Kidney glomerular epithelial cell (primary cell): ENCODE measurements around the gene IGFL4.

ENCODE experiments used
- DNase-seq: peaks from one replicate; lab custom pipeline; 2025; lab: John Stamatoyannopoulos, UW

Gene IGFL4

GRCh38 chr19:46040952-46041500, at the start of gene IGFL4:
IGFL4 (minus strand) TSS chr19:46041002; CDS start chr19:46040962, 40 bp downstream.
- no peak for DNase-seq

GRCh38 chr19:46090444-46090843, 49.6 kb upstream of the IGFL4 start:
- no peak for DNase-seq

GRCh38 chr19:46089432-46089831, 48.6 kb upstream of the IGFL4 start:
- no peak for DNase-seq

GRCh38 chr19:46088101-46088500, 47.3 kb upstream of the IGFL4 start:
- no peak for DNase-seq

- no peak for DNase-seq
Observed at GRCh38 chr19:46085888-46086287, 45.1 kb upstream of the IGFL4 start.

GRCh38 chr19:46082728-46083050, 41.9 kb upstream of the IGFL4 start:
- peak; percentile 6 for DNase-seq

GRCh38 chr19:46081928-46082727, 41.3 kb upstream of the IGFL4 start:
- peak; percentile 58 for DNase-seq

- peak; percentile 94 for DNase-seq
Observed at GRCh38 chr19:46080561-46080960, 39.8 kb upstream of the IGFL4 start.

- no peak for DNase-seq
Observed at GRCh38 chr19:46079576-46079975, 38.8 kb upstream of the IGFL4 start.

- DNase-seq: peak; percentile 48
Observed at GRCh38 chr19:46078573-46079332, 38.0 kb upstream of the IGFL4 start.

- DNase-seq: no peak
Observed at GRCh38 chr19:46077815-46078167, 37.0 kb upstream of the IGFL4 start.

- peak; percentile 66 for DNase-seq
Observed at GRCh38 chr19:46076951-46077814, 36.4 kb upstream of the IGFL4 start.

GRCh38 chr19:46076031-46076880, 35.5 kb upstream of the IGFL4 start:
- DNase-seq: no peak

- no peak for DNase-seq
Observed at GRCh38 chr19:46073268-46073922, 32.6 kb upstream of the IGFL4 start.

GRCh38 chr19:46069806-46070341, 29.1 kb upstream of the IGFL4 start:
- no peak for DNase-seq

GRCh38 chr19:46068345-46069258, 27.8 kb upstream of the IGFL4 start:
- DNase-seq: peak; percentile 42

GRCh38 chr19:46067691-46068090, 26.9 kb upstream of the IGFL4 start:
- DNase-seq: no peak

GRCh38 chr19:46066471-46066870, 25.7 kb upstream of the IGFL4 start:
- DNase-seq: no peak

GRCh38 chr19:46065486-46066071, 24.8 kb upstream of the IGFL4 start:
- DNase-seq: no peak
